Testis (tissue), 3 donors: ENCODE results near the gene HBB. TPM values are rescaled to one million over a fixed set of nuclear protein-coding genes. Genes with fewer than 3 reads are reported as not detected.

Experiments
- DNase-seq: peaks from one replicate; pipeline ENCODE4 v3.0.0-alpha.2; 2019
- H3K27ac ChIP-seq, 2 donors: fragments of 200-600 bp; sonication (generic); one replicate each; pipeline ENCODE4 v1.5.1; 2019
- H3K27me3 ChIP-seq: fragments of 200-600 bp; sonication (generic); one replicate; pipeline ENCODE4 v1.5.1; 2019
- H3K36me3 ChIP-seq: fragments of 200-600 bp; sonication (generic); one replicate; pipeline ENCODE4 v1.5.1; 2017; ENCODE audit warnings: low read depth; ENCODE audit errors: missing control alignments
- H3K4me1 ChIP-seq: fragments of 200-600 bp; sonication (generic); one replicate; pipeline ENCODE4 v1.5.1; 2019
- H3K4me3 ChIP-seq, 2 donors: fragments of 200-600 bp; sonication (generic); one replicate each; pipeline ENCODE4 v1.5.1; 2017 to 2019
- H3K9me3 ChIP-seq: fragments of 200-600 bp; sonication (generic); one replicate; pipeline ENCODE4 v1.5.1; 2017
- POLR2A ChIP-seq: fragments of 450-650 bp; IDR thresholded peaks from one replicate; pipeline ENCODE4 v1.6.1; 2017; ENCODE audit warnings: antibody characterized with exemption, mild to moderate bottlenecking, moderate library complexity
- WGBS, 2 donors: methylation state at CpG; one replicate each; pipeline ENCODE4 v1.1.5; 2018; 5-methylcytosine and 5-hydroxymethylcytosine counted together
- intact Hi-C: fragments of 100-400 bp; cut with DNase I; formaldehyde crosslinking; loops from one replicate; pipeline ENCODE4 v1.15.1; 2023; ENCODE audit warnings: low total_unique reads
- polyA plus RNA-seq: library from polyadenylated mRNA; stranded (reverse); fragments of 350-450 nt; fragmentation: Illumina TruSeq; extraction: RNeasy Lipid Tissue Mini Kit (QIAGEN cat#74804); gene quantifications from one replicate; pipeline ENCODE4 v1.2.3, GENCODE V29; 2014; ENCODE audit warnings: low read depth, low replicate concordance; ENCODE audit not compliant: insufficient read depth
- total RNA-seq, 2 donors: library from RNA; depleted of rRNA; stranded (reverse); fragments of >200 nt; gene quantifications; one replicate each; pipeline ENCODE4 v1.2.3, GENCODE V29; 2016
- TF ChIP-seq, protein P1 (sequence below), 3 experiments: fragments of 450-650 bp in 2 of 3; fragments of 200-600 bp in 1 of 3; sonication (generic) in 1 of 3; IDR thresholded peaks; one replicate each; pipeline ENCODE4 v1.5.1; 2016 to 2019; ENCODE audit warnings: antibody characterized with exemption in 3 of 3, mild to moderate bottlenecking in 2 of 3, moderate library complexity in 1 of 3

HBB gene
- total and polyA plus RNA-seq, 3 donors from 2014 or later, result 11.8 to 55.6 TPM; not detected in 1

DNA sequence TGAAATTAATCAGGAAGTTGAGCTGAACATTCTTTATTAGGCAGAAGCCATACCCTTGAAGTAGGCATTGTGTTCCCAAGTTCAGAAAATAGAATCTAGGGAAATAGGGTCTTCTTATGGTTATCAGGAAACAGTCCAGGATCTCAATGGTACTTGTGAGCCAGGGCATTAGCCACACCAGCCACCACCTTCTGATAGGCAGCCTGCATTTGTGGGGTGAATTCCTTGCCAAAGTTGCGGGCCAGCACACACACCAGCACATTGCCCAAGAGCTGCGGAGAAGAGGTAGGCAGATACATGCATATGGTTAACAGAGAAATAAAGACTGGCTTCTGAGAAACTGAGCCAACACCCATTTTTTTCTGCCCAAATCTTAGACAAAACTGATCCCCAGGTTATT, 6.0 kb upstream of the HBB start:
- no peak overlapping the region for H3K4me3 ChIP-seq
- TF ChIP-seq POLR2A, result no peak
- TF ChIP-seq, protein P1, sequence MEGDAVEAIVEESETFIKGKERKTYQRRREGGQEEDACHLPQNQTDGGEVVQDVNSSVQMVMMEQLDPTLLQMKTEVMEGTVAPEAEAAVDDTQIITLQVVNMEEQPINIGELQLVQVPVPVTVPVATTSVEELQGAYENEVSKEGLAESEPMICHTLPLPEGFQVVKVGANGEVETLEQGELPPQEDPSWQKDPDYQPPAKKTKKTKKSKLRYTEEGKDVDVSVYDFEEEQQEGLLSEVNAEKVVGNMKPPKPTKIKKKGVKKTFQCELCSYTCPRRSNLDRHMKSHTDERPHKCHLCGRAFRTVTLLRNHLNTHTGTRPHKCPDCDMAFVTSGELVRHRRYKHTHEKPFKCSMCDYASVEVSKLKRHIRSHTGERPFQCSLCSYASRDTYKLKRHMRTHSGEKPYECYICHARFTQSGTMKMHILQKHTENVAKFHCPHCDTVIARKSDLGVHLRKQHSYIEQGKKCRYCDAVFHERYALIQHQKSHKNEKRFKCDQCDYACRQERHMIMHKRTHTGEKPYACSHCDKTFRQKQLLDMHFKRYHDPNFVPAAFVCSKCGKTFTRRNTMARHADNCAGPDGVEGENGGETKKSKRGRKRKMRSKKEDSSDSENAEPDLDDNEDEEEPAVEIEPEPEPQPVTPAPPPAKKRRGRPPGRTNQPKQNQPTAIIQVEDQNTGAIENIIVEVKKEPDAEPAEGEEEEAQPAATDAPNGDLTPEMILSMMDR (IDR thresholded peaks at IDR 0.05), result no peak
- DNase-seq, result no peak
- intact Hi-C loops, result no loop called here
- no peaks in the 10 kb centered on the region for H3K27me3 ChIP-seq
- no peak overlapping the region for H3K27ac ChIP-seq
- 92 to 98% methylated on average over 2 of the region's 2 CpGs for WGBS, 2 donors
- no peaks in the 10 kb centered on the region for H3K36me3 ChIP-seq
- no peaks in the 10 kb centered on the region for H3K9me3 ChIP-seq
- no peaks in the 10 kb centered on the region for H3K4me1 ChIP-seq

DNA sequence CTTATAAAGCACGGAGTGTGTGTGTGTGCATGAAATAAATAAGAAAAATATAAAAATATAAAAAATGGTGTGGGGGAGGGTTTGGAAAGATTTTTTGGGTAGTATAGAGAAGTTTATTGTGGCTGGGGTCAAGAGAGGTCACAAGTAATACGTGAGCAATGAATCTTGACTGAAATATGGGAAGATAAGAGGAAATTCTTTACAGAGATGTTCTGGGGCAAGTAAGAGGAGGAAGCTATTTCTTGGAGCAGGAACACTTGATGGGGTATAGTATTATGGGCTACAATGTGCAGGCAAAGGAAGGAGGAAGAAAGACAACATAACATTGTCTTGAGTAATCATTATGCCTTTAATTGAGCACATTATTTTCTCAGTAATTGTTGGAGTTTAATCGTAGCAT, 5.3 kb upstream of the HBB start:
- Histone ChIP-seq H3K27me3 (no peaks in the 10 kb centered on the region), H3K36me3 (no peaks in the 10 kb centered on the region), H3K9me3 (no peaks in the 10 kb centered on the region), H3K27ac (no peak overlapping the region), H3K4me3 (no peak overlapping the region), H3K4me1 (no peaks in the 10 kb centered on the region)
- WGBS, 2 donors, result 56 to 64% methylated on average over 3 of the region's 3 CpGs
- no peak for TF ChIP-seq POLR2A
- TF ChIP-seq, protein P1 (IDR thresholded peaks at IDR 0.05), result no peak
- intact Hi-C loops, result no loop called here
- no peak for DNase-seq

DNA sequence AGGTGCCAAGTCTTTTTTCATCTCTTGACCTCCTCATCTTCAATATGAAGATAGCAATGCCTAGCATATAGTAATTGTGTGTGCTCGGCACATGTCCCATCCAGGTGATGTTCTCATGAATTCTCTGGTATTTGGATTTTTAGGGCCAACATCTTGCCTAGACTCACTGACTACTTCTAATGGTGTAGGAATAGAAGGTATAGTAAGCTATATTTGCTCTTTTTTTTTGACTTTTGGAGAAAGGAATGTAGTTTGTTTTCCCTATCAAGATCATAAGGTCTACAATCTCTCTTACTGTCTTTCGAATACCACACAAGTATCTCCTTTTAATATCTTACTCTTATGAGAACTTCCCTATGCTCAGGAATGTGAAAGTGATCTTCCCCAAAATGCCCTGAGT, 4.2 kb upstream of the HBB start:
- no peak for DNase-seq
- H3K4me1 ChIP-seq, result no peaks in the 10 kb centered on the region
- H3K27me3 ChIP-seq, result no peaks in the 10 kb centered on the region
- H3K9me3 ChIP-seq, result no peaks in the 10 kb centered on the region
- no peak for TF ChIP-seq POLR2A
- H3K4me3 ChIP-seq, result no peak overlapping the region
- no peaks in the 10 kb centered on the region for H3K36me3 ChIP-seq
- WGBS, 2 donors, result 87 to 89% methylated on average over 2 of the region's 2 CpGs
- intact Hi-C loops, result no loop called here
- H3K27ac ChIP-seq, result no peak overlapping the region

DNA sequence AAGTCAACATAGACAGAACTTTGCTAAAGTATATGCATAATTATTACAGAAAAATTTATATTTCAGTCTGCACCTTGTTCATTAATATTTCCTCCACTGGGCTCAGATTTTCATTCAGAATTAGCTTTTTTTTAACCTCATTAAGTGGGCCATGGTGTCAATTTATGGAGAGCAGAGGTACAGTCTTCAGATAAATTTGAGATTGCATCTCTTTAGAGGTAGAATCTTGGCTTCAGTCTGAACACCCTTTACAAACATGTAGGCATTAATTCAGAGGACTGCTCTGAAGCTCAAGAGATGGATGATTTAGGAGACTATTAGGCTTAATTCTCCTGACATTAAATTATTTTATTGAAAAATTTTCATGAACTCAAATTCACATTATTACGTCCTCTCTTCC, 3.4 kb upstream of the HBB start:
- H3K27ac ChIP-seq, result no peak overlapping the region
- no peak for TF ChIP-seq POLR2A
- TF ChIP-seq, protein P1 (IDR thresholded peaks at IDR 0.05), result no peak
- DNase-seq, result no peak
- no peaks in the 10 kb centered on the region for H3K27me3 ChIP-seq
- no peaks in the 10 kb centered on the region for H3K4me1 ChIP-seq
- no peaks in the 10 kb centered on the region for H3K9me3 ChIP-seq
- no peak overlapping the region for H3K4me3 ChIP-seq
- intact Hi-C loops, result no loop called here
- no peaks in the 10 kb centered on the region for H3K36me3 ChIP-seq
- 98 to 100% methylated on average over 1 of the region's 1 CpG for WGBS, 2 donors

DNA sequence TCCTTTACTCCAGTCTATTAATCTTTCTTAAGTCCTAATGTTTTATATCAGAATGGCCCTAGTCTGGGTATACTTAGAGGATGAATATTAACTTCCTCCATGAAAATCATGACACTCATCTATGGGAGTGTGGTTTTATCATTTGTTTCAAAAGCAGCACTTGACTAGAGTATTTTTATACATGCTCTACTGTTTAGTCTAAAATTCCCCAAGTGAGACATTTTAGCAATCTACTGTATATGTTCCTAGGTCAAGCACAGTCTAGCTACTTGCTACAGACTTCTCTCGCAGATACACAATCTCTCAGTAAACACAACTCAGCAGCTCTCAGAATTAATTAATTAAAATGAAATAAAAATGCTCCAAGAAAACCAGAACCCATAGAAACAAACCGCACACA, 2.9 kb upstream of the HBB start:
- Histone ChIP-seq H3K4me3 (no peak overlapping the region), H3K4me1 (no peaks in the 10 kb centered on the region), H3K36me3 (no peaks in the 10 kb centered on the region), H3K27ac (no peak overlapping the region), H3K9me3 (no peaks in the 10 kb centered on the region), H3K27me3 (no peaks in the 10 kb centered on the region)
- no peak for TF ChIP-seq POLR2A
- TF ChIP-seq, protein P1 (IDR thresholded peaks at IDR 0.05), result no peak
- intact Hi-C loops, result no loop called here
- 92 to 96% methylated on average over 2 of the region's 2 CpGs for WGBS, 2 donors
- DNase-seq, result no peak
